Common myeloid progenitor, CD34-positive (primary cell): ENCODE data around the gene ZNF844. TPM values are rescaled to one million over a fixed set of nuclear protein-coding genes. Genes with fewer than 3 reads are reported as not detected.

Experiments
- CTCF ChIA-PET: fragments of 350-600 bp; sonication (Branson Sonifier 250); formaldehyde crosslinking; loops from one replicate; lab custom pipeline; 2021; ENCODE audit warnings: antibody characterized with exemption; lab: Charles Lee
- POLR2A ChIA-PET: fragments of 350-600 bp; sonication (Branson Sonifier 250); formaldehyde crosslinking; loops from one replicate; lab custom pipeline; 2021; ENCODE audit warnings: antibody characterized with exemption; lab: Charles Lee
- DNase-seq, 3 donors: peaks; one replicate each; pipeline versions ENCODE4 v3.0.0 to v3.0.0-alpha.2; 2013
- H3K27ac ChIP-seq, 2 experiments: 1 replicate in 1 of 2; 2 replicates in 1 of 2; pipeline ENCODE4 v1.7.0; 2013; ENCODE audit warnings: inconsistent platforms in 2 of 2, low read length in 2 of 2, mild to moderate bottlenecking in 2 of 2, low read depth in 1 of 2, moderate library complexity in 1 of 2; ENCODE audit not compliant: severe bottlenecking in 2 of 2, insufficient read depth in 1 of 2, poor library complexity in 1 of 2
- H3K27me3 ChIP-seq, 5 experiments: replicated peaks in 2 of 5; 1 replicate in 3 of 5; 2 replicates in 2 of 5; pipeline versions ENCODE4 v1.6.1 to v1.7.0; 2013; ENCODE audit warnings: low read length in 4 of 5, mild to moderate bottlenecking in 2 of 5, moderate library complexity in 2 of 5, inconsistent platforms in 1 of 5; ENCODE audit not compliant: insufficient read depth in 5 of 5, control insufficient read depth in 4 of 5
- H3K36me3 ChIP-seq, 4 experiments: 1 replicate in 2 of 4; 2 replicates in 2 of 4; pipeline versions ENCODE4 v1.6.1 to v1.7.0; 2013; ENCODE audit warnings: low read length in 3 of 4, control low read depth in 1 of 4, mild to moderate bottlenecking in 1 of 4; ENCODE audit not compliant: control insufficient read depth in 4 of 4, insufficient read depth in 4 of 4
- H3K4me1 ChIP-seq, 4 experiments: 1 replicate in 3 of 4; 2 replicates in 1 of 4; pipeline versions ENCODE4 v1.6.1 to v1.7.1; 2013; ENCODE audit warnings: low read length in 3 of 4, mild to moderate bottlenecking in 3 of 4, control low read depth in 1 of 4, inconsistent platforms in 1 of 4, moderate library complexity in 1 of 4; ENCODE audit not compliant: control insufficient read depth in 4 of 4, insufficient read depth in 4 of 4; ENCODE audit errors: control extremely low read depth in 1 of 4
- H3K4me3 ChIP-seq, 7 experiments: 1 replicate in 4 of 7; 2 replicates in 3 of 7; pipeline versions ENCODE4 v1.5.1 to v1.7.0; 2013; ENCODE audit warnings: mild to moderate bottlenecking in 7 of 7, low read length in 6 of 7, moderate library complexity in 6 of 7, inconsistent platforms in 2 of 7, low read depth in 2 of 7, control low read depth in 1 of 7; ENCODE audit not compliant: insufficient read depth in 4 of 7, control insufficient read depth in 1 of 7; ENCODE audit errors: extremely low read depth in 1 of 7
- H3K9me3 ChIP-seq, 5 experiments: 1 replicate in 4 of 5; 2 replicates in 1 of 5; pipeline versions ENCODE4 v1.6.1 to v1.7.1; 2013; ENCODE audit warnings: low read length in 4 of 5, mild to moderate bottlenecking in 2 of 5, inconsistent platforms in 1 of 5, low read depth in 1 of 5, moderate library complexity in 1 of 5; ENCODE audit not compliant: control insufficient read depth in 4 of 5, insufficient read depth in 2 of 5; ENCODE audit errors: control extremely low read depth in 1 of 5
- WGBS: methylation state at CpG from one replicate; pipeline ENCODE4 v1.1.5; 2013; ENCODE audit not compliant: insufficient coverage; 5-methylcytosine and 5-hydroxymethylcytosine counted together
- polyA plus RNA-seq: library from polyadenylated mRNA; unstranded; fragments of 120-200 nt; gene quantifications from one replicate; pipeline ENCODE4 v1.2.1, GENCODE V29; 2013

ZNF844 gene
- 23.7 TPM for polyA plus RNA-seq

DNA sequence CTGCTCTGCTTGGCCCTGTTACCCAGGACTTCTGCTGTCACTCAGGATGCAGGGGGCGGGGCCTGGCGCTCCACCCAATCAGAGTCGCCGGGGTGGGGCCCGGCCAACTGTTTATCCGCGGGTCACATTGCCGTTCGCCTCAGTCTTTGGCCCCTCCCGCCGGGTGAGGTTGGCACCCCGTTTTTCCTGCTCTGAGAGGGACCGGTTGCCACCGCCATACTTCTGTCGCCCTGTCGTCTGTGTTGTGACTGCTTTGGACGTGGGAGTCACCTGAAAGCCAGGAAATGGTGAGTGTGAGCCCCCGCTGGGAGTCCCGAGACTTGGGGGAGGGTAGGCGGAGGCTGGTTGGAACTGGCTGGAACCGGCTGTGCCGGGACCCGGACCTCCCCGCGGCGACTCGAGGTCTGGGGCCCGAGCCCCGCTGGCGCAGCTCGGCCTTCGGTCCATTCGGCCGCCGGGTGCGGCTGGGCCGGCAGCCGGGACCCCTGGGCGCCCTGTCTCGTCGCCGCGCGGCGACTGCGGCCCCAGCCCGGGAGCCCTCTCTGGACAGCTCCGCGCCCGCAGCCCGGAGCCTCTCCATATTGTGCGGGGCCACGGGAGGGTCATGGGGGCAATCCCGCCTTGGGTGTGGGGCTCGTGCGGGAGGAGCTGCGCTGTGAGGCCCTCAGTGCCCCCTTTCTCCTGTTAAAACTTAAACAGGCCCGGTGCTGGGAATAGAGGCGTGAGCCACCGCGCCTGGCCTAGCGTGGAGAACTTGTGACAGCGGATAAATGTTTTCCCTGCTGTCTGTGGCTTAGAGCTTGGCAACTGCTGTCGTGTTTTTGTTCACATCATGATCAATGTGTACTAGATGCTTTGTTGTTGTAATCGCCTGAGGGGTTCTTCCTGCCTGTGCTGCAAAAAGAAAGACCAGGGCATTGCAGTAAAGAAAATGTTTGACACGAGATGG is at the start of gene ZNF844:
ZNF844 (plus strand) TSS at position 142 of the 949 bp plus-strand sequence; CDS start at position 285, 143 bp downstream.
- ChIA-PET CTCF (interaction anchor here (1.0 to 3.3 kb wide), 4 partner anchors 8 to 75 kb away, joined by 3 to 7 read pairs (median 3); partner anchors contain the start of gene ZNF20), POLR2A (interaction anchor here (1.0 kb wide), 1 partner anchor 75 kb away, joined by 4 read pairs; the partner anchor contains the start of gene ZNF20)
- Histone ChIP-seq H3K27ac (peak within 1 kb of the TSS; percentile 74 to 84), H3K4me1 (peaks cover 0 to 10% (median 3%) of the 10 kb centered on the region in 4 experiments), H3K27me3 (no peaks in the 10 kb centered on the region), H3K4me3 (peak within 1 kb of the TSS; percentile 52 to 92 (median 85)), H3K9me3 (peaks cover 0 to 24% (median 15%) of the 10 kb centered on the region in 5 experiments), H3K36me3 (peaks cover 0 to 7% (median 2%) of the 10 kb centered on the region in 4 experiments)
- peak; percentile 81 to 89 (median 89) for DNase-seq
- WGBS = 2% methylated on average over 63 of the region's 66 CpGs

DNA sequence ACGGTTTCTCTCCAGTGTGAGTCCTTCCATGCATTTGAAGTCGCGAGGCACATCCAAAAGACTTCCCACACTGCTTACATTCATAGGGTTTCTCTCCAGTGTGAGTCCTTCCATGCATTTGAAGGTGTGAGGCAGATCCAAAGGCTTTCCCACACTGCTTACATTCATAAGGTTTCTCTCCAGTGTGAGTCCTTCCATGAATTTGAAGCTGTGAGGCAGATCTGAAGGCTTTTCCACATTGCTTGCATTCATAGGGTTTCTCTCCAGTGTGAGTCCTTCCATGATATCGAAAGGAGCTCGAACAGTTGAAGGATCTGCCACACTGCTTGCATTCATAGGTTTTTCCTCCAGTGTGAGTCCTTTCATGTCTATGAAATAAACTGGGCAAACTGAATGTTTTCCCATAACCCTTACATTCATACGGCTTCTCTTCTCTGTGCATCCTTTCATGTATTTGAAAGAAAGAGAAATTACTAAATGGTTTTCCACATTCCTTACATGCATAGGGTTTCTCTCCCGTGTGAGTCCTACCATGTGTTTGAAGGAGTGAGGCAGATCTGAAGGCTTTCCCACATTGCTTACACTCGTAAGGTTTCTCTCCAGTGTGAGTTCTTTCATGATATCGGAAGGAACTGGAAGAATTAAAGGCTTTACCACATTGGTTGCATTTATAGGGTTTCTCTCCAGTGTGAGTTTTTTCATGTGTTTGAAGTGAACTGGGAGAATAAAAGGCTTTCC is 49.3 kb upstream of the ZNF844 start:
- WGBS = 100% methylated on average over 5 of the region's 9 CpGs
- H3K27ac ChIP-seq = no peak overlapping the region
- H3K27me3 ChIP-seq = no peaks in the 10 kb centered on the region
- no peaks in the 10 kb centered on the region for H3K4me1 ChIP-seq
- DNase-seq = peak in 1 of 3 donors; percentile 29
- H3K4me3 ChIP-seq = no peak overlapping the region
- H3K36me3 ChIP-seq = peaks cover 29 to 78% (median 46%) of the 10 kb centered on the region in 4 experiments
- ChIA-PET POLR2A (no interaction called here), CTCF (no interaction called here)
- peaks cover 24 to 82% (median 55%) of the 10 kb centered on the region in 5 experiments for H3K9me3 ChIP-seq

DNA sequence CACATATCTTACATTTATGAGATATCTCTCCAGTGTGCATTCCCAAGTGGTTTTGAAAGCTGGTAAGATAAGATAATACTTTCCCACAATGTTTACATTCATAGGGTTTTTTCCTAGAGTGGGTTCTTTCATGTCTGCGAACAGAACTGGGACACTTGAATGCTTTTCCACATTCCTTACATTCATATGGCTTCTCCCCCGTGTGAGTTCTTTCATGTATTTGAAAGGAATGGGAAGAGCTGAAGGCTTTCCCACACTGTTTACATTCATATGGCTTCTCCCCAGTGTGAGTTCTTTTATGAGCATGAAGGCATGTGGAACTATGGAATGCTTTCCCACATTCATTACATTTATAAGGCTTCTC is 48.8 kb upstream of the ZNF844 start:
- H3K4me3 ChIP-seq = no peak overlapping the region
- no peak for DNase-seq
- CTCF ChIA-PET = no interaction called here
- peaks cover 24 to 84% (median 57%) of the 10 kb centered on the region in 5 experiments for H3K9me3 ChIP-seq
- no CpG with 5 or more reads among the region's 2 CpGs for WGBS
- POLR2A ChIA-PET = no interaction called here
- H3K36me3 ChIP-seq = peaks cover 29 to 77% (median 46%) of the 10 kb centered on the region in 4 experiments
- H3K27me3 ChIP-seq = no peaks in the 10 kb centered on the region
- no peaks in the 10 kb centered on the region for H3K4me1 ChIP-seq
- H3K27ac ChIP-seq = no peak overlapping the region

DNA sequence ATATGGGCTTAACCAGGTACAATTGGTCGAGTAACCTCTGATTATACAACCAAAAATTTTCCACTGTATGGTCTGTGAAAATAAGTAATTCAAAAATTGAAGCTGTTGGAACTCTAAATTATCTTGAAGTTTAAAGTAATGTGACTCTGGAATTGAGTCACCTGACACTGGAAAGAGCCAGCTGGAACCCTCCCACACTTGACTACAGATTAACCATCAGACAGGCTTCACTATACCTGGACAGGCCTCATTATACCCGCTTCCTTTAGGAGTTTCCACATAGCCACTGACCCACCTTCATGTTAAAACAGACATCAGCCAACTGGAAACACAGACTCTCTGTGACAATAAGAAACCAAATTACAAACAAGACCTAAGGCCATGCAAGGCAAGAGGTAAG is 30.3 kb upstream of the ZNF844 start:
- Histone ChIP-seq H3K27ac (no peak overlapping the region), H3K4me1 (peaks cover 7 to 20% (median 11%) of the 10 kb centered on the region in 4 experiments), H3K27me3 (no peaks in the 10 kb centered on the region), H3K4me3 (peak overlapping the region in 4 of 7 experiments; percentile 81 to 97 (median 88)), H3K9me3 (peaks cover 0 to 5% (median 0%) of the 10 kb centered on the region in 5 experiments), H3K36me3 (no peaks in the 10 kb centered on the region)
- POLR2A ChIA-PET = no interaction called here
- CTCF ChIA-PET = interaction anchor here (1.2 to 2.4 kb wide), 8 partner anchors 9 to 110 kb away, joined by 3 to 11 read pairs (median 4); partner anchors contain the start of gene ZNF878
- no peak for DNase-seq
- WGBS = 100% methylated on average over 1 of the region's 2 CpGs

DNA sequence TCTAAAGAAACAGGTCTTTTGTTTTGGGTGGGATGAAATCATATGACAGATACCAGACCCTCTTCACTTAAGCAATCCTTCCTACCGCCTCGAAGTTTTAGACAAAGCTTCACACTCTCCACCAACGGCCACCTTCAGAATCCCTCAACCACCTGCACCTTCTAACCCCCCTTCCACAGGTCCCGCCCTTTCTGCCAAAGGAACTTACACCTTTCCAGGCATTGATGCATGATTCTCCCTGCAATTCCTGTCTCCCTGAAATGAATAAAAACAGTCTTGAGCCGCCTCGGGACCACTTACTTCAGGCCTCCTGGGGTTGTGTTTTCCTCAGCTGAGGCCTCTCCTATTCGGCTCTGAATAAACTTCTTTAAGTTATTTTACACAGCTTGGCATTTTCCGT is 29.9 kb upstream of the ZNF844 start:
- no peak for DNase-seq
- Histone ChIP-seq H3K27ac (peak overlapping the region in 1 of 2 experiments; percentile 70), H3K27me3 (no peaks in the 10 kb centered on the region), H3K4me3 (peak overlapping the region in 6 of 7 experiments; percentile 78 to 97 (median 82)), H3K36me3 (no peaks in the 10 kb centered on the region), H3K9me3 (peaks cover 0 to 5% (median 0%) of the 10 kb centered on the region in 5 experiments), H3K4me1 (peaks cover 7 to 20% (median 11%) of the 10 kb centered on the region in 4 experiments)
- ChIA-PET POLR2A (no interaction called here), CTCF (interaction anchor here (1.2 to 2.4 kb wide), 7 partner anchors 10 to 111 kb away, joined by 3 to 11 read pairs (median 4); partner anchors contain the start of gene ZNF878)
- WGBS = 64% methylated on average over 5 of the region's 8 CpGs

DNA sequence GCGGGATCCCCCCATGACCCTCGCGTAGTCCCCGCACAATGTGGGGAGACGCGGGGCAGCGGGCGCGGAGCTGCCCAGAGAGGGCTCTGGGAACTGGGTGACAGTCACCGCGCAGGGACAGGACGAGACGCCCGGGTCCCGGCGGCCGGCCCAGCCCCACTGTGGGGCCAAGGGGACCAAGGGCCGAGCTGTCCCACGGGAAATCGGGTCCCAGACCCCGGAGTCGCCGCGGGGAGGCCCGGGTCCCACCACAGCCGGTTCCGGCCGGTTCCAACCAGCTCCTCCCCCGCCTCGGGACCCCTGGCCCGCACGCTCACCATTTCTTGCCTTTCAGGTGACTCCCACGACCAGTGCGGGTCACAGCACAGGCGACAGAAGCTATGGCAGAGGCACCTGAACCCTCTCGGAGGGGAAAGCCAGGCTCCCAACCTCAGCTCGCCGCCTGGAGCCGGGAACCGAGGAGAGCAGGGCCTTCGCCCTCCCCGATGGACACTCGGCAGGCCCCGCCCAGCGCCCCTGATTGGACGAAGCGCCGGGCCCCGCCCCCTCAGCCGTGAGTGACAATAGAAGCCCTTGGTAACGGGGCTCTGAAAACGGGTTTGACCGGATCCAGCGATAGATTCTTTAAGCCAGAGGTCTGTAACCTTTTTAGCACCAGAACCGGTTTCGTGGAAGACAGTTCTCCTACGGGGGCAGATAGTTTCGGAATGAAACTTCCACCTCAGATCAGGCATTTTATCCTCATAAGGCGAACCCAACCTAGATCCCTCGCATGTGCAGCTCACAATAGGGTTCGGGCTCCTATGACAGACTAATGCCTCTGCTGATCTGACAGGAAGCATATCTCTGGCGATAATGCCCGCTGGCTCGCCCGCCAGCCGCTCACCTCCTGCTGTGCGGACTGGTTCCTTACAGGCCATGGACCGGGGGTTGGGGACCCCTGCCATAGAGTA is 29.0 kb upstream of the ZNF844 start, which contains the start of gene ZNF433:
ZNF433 (minus strand) TSS at position 460 of the 953 bp plus-strand sequence; CDS start at position 320, 140 bp downstream.
- peaks cover 7 to 20% (median 11%) of the 10 kb centered on the region in 4 experiments for H3K4me1 ChIP-seq
- peak within 1 kb of the TSS; percentile 49 to 97 (median 81) for H3K4me3 ChIP-seq
- under 1% methylated on average over 59 of the region's 68 CpGs for WGBS
- no peaks in the 10 kb centered on the region for H3K36me3 ChIP-seq
- H3K27ac ChIP-seq = peak within 1 kb of the TSS; percentile 15 to 70
- ChIA-PET CTCF (interaction anchor here (0.8 to 2.4 kb wide), 8 partner anchors 11 to 112 kb away, joined by 3 to 11 read pairs (median 4); no protein-coding TSS in a partner anchor), POLR2A (interaction anchor here (0.6 to 1.0 kb wide), 3 partner anchors 17 to 783 kb away, joined by 3 to 8 read pairs (median 6); partner anchors contain the start of genes ZNF20 and ZNF878)
- DNase-seq = peak; percentile 78 to 85 (median 80)
- peaks cover 0 to 5% (median 0%) of the 10 kb centered on the region in 5 experiments for H3K9me3 ChIP-seq
- no peaks in the 10 kb centered on the region for H3K27me3 ChIP-seq
